ENCODE measurements around the gene PCDHB1.

GRCh38 chr5:141051521-141051866 lies 320 bp downstream of the PCDHB1 start:
- TF ChIP-seq POLR2A (IDR thresholded peaks at IDR 0.05) (no peak), CTCF (IDR thresholded peaks at IDR 0.05) (no peak)

Data from prostate gland (tissue), 2 donors.